Esophagus muscularis mucosa (tissue), 4 donors: Measurements from ENCODE around the gene ZNF775.

ENCODE experiments used
- EP300 ChIP-seq: sonication (generic); formaldehyde crosslinking; IDR thresholded peaks from one replicate; pipeline ENCODE4 v1.6.1; 2017; ENCODE audit warnings: antibody characterized with exemption
- POLR2A ChIP-seq: fragments of 450-650 bp; IDR thresholded peaks from one replicate; pipeline ENCODE4 v1.6.1; 2017; ENCODE audit warnings: antibody characterized with exemption, moderate library complexity, mild to moderate bottlenecking, low read depth
- TF ChIP-seq, protein P1 (sequence below), 3 experiments: fragments of 200-600 bp in 2 of 3; fragments of 450-650 bp in 1 of 3; sonication (generic) in 2 of 3; IDR thresholded peaks; one replicate each; pipeline ENCODE4 v1.5.1; 2017 to 2019; ENCODE audit warnings: antibody characterized with exemption in 3 of 3, mild to moderate bottlenecking in 2 of 3, moderate library complexity in 1 of 3

DNA sequence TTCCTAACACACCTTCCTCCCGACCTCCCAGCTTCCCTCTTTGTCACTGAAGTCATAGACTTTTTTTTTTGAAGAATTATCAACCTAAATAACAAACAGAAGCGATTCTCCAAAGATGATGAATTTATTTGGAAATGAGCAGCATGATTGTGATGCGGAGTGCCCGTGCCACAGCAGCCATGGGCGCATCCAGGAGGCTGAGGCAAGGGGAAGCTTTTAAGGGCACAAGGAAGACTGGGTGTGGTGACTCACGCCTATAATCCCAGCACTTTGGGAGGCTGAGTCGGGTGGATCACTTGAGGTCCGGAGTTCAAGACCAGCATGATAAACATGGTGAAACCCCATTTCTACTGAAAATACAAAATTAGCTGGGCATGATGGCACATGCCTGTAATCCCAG is 55.1 kb downstream of the ZNF775 start:
- TF ChIP-seq, protein P1, sequence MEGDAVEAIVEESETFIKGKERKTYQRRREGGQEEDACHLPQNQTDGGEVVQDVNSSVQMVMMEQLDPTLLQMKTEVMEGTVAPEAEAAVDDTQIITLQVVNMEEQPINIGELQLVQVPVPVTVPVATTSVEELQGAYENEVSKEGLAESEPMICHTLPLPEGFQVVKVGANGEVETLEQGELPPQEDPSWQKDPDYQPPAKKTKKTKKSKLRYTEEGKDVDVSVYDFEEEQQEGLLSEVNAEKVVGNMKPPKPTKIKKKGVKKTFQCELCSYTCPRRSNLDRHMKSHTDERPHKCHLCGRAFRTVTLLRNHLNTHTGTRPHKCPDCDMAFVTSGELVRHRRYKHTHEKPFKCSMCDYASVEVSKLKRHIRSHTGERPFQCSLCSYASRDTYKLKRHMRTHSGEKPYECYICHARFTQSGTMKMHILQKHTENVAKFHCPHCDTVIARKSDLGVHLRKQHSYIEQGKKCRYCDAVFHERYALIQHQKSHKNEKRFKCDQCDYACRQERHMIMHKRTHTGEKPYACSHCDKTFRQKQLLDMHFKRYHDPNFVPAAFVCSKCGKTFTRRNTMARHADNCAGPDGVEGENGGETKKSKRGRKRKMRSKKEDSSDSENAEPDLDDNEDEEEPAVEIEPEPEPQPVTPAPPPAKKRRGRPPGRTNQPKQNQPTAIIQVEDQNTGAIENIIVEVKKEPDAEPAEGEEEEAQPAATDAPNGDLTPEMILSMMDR (IDR thresholded peaks at IDR 0.05), result no peak
- no peak for TF ChIP-seq POLR2A
- no peak for TF ChIP-seq EP300
